GM21515 (cell line): Measurements from ENCODE around the gene TWF2.

Experiments
- ATAC-seq: cut with Tn5 transposase; IDR thresholded peaks from one replicate; pipeline ENCODE4 v1.9.1; 2021; ENCODE audit not compliant: unreplicated experiment

The TWF2 gene

DNA sequence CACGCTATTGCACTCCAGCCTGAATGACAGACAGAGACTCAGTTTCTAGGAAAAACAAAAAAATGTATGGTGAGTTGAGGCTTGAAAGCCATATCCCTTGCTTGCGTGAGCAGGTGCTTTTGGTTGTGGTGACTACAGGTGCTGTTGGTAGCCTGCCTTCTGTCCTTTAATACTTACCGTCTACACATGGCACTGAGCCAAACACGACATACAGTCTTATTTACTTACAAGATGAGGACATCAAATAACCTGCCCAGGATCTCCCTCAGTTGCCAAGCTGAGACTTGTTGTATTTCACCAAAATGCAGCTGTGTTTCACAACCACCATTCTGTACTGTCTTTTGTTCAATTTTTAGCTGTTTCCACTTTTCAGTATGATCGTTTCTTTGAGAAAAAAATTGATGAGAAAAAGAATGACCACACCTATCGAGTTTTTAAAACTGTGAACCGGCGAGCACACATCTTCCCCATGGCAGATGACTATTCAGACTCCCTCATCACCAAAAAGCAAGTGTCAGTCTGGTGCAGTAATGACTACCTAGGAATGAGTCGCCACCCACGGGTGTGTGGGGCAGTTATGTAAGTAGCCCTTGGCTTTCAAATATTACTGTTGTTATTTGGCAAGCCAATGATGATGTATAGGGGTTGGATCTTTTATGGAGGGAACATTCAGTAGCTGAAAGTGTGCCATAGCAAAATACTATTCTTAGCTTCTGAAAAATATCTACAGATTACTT is 34.5 kb downstream of the TWF2 start:
- ATAC-seq = no peak

DNA sequence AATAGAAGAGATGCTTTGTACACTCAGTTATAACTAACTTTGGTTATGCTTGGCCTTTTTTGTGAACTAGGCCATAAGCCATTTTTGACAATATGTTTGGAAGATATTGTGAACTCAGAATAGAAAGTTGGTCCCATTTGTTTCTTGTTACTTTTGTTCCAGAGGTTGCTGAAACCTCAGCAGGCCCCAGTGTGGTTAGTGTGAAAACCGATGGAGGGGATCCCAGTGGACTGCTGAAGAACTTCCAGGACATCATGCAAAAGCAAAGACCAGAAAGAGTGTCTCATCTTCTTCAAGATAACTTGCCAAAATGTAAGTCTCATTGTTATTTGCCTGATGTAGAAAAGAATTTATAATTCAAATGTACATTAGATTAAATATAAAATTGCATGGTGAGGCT is 35.3 kb downstream of the TWF2 start:
- no peak for ATAC-seq

DNA sequence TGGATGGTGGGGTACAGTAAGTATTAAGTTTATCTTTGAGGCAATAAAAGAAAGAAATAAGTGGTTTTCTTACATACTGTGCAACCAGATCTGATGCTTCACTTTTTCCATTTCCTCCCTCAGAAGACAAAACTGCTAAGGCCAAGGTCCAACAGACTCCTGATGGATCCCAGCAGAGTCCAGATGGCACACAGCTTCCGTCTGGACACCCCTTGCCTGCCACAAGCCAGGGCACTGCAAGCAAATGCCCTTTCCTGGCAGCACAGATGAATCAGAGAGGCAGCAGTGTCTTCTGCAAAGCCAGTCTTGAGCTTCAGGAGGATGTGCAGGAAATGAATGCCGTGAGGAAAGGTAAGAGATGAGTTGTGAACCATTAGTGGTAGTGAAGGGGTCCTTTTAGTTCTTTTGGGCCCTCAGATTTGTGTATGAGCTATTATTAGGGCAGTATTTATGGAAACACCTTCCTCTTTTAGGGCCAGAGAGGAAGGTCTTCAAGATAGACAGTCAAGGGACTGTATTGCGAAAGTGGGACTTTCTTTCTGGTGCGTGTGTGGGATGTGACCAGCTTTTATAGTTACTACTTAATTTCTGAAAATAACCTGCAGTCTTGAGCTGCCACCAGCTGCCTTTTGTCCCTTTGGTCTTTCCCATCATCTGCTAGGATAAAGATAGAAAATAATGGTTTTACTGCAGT is 36.4 kb downstream of the TWF2 start:
- no peak for ATAC-seq

DNA sequence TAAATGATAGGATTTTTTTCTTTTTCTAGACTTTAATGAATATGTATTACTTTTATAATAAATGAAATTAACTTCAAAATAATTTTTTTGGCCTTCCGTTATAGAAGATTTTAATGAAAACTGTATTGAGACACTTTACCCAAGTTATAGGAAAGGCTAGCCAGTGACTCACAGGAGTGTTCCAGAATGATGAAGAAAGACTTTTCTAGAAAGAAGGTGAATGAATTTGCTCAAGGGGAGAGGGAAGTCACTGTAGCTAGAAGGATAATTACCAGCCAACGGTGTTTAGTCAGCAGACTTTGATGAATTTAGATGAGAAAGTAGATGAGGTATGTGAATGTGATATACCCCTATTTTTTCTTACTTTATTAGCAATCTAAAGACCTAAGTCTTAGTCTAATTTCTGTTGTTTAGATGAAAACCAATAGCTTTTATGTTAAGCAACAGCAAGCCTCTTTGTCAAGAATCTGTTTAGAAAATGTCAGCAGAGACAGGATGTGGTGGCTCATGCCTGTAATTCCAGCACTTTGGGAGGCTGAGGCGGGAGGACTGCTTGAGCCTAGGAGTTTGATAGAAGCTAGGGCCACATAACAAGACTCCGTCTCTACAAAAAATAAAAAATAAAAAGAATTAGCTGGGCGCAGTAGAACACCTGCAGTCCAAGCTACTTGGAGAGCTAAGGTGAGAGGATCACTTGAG is 37.8 kb downstream of the TWF2 start:
- no peak for ATAC-seq

DNA sequence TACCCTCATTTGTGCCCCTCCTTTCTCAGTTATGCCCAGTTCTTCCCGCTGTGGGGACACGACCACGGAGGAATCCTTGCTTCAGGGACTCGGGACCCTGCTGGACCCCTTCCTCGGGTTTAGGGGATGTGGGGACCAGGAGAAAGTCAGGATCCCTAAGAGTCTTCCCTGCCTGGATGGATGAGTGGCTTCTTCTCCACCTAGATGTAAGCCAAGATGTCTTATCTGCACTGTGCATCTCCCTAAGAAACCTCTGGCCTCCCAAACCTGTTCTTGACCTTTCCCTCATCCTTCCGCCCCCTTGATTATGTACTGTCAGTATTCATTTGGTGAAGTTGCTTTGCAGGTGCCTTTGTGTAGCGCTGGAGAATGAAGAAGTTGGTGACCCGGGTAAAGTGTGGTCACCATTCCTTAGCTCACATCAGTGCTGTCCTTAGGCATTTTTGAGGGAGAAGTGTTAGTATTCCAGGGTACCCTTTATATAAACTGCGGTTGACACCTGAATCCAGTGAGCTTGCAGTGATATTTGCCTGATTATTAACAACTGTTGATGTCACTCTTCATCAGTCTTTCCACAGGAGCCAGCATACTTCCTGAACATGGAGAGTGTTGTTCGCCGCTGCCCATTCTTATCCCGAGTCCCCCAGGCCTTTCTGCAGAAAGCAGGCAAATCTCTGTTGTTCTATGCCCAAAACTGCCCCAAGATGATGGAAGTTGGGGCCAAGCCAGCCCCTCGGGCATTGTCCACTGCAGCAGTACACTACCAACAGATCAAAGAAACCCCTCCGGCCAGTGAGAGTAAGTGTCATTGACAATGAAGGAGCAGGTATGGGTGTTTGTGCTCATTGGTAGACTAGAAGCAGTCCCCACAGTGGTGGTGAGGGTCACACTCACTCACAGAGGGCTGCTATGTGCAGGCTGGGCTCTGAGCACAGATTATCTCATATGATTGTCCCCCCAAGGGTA is 40.0 kb downstream of the TWF2 start:
- no peak for ATAC-seq

- peak; percentile 80 for ATAC-seq
Measured at GRCh38 chr3:52197842-52198625, 40.9 kb downstream of the TWF2 start, which contains the start of gene ALAS1. Gene ALAS1 (plus strand): TSS chr3:52198160. CDS start chr3:52199242, 1,082 bp downstream.

GRCh38 chr3:52197499-52197841 is 41.5 kb downstream of the TWF2 start:
- no peak for ATAC-seq

- no peak for ATAC-seq
Measured at GRCh38 chr3:52196977-52197376, 42.0 kb downstream of the TWF2 start.

GRCh38 chr3:52195823-52196331 is 43.1 kb downstream of the TWF2 start:
- ATAC-seq = no peak

- ATAC-seq = no peak
Measured at GRCh38 chr3:52195291-52195597, 43.7 kb downstream of the TWF2 start.

- ATAC-seq = no peak
Measured at GRCh38 chr3:52194485-52195290, 44.3 kb downstream of the TWF2 start.

DNA sequence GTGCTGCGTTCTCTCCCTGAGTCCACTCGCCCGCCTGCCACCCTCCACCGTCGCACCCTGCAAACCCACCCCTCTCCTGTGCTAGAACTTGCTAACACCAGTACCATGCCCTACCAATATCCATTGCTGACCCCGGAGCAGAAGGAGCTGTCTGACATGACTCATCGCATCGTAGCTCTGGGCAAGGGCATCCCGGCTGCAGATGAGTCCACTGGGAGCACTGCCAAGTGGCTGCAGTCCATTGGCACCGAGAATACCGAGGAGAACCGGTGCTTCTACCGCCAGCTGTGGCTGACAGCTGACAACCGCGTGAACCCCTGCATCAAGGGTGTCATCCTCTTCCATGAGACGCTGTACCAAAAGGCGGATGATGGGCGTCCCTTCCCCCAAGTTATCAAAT is 45.9 kb downstream of the TWF2 start:
- no peak for ATAC-seq

DNA sequence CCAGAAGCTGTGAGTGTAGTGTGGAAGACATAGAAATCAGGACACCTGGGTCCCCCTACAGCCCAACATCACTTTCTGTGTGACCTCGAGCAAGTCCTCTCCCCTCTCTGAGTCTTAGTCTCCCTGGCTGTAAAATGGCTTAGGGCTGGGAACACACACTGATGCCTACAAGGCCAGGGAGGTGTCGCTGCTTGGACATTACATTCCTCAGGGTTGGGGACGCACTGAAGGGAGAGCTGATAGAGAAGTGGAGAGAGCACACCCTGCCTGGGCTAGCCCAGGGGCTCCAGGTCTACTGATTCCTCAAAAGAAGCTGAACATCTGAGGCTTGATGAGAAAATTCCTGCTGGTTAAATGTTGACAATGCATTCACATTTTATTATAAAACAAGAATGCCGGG is 47.3 kb downstream of the TWF2 start:
- no peak for ATAC-seq

- ATAC-seq = no peak
Measured at GRCh38 chr3:52190294-52191074, 48.5 kb downstream of the TWF2 start.

- ATAC-seq = no peak
Measured at GRCh38 chr3:52188556-52188955, 50.4 kb downstream of the TWF2 start.

DNA sequence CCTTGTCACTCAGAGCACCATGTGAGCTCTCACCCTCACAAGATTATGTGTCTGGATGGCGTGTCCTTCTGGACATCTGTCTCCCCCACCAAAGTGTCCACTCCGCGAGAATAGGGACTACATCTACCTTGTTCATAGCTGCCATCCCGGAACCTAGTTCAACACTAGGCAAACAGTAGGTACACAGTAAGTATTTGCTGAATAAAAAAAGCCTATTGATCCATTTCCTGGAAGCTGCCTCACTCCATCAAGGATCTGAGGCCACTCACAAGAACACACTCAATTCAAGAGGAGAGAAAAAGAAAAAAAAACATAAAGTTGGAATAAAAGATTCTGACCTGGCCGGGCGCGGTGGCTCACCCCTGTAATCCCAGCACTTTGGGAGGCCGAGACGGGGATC is 52.2 kb downstream of the TWF2 start:
- no peak for ATAC-seq

GRCh38 chr3:52185837-52186236 is 53.1 kb downstream of the TWF2 start:
- no peak for ATAC-seq

DNA sequence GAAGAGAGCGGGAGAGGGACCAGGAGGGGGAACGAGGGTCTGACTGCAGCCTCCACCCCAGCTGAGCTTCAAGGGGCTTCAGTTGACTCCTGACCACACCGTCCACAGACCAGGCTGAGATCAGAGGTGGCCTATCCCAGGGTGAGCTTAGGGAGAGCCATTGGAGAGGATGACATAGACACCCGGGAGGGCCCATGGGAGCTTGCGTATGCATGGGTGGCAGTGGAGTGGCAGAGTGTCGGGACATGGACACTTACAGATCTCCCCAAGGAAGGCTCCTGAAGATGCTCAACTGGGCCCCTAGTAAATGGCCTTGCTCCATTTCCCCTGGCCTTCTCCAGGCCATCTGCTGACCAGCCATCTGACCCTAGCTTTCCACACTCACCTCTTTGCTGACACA is 53.6 kb downstream of the TWF2 start:
- ATAC-seq = no peak

DNA sequence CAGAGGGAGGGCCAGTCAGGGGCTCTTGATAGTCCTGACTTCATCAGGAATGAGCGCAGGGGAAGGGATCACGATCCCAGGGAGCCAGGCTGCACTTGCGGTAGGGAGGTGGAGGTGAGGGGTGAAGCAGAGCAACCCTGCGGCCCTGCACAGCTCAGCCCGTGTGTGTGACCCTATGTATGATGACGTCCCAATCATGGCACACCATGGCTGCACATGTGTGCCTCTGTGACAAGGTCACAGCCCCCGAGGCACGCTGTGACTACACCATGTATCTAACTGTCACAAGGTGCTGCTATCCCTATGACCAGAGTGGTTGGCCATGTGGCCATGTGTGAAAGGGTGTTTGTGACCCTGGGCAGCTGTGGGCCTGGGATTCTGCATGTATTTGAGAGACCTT is 54.3 kb downstream of the TWF2 start:
- ATAC-seq = no peak
